Heart right ventricle (tissue), 16 donors: ENCODE measurements around the gene LHX3. TPM values are rescaled to one million over a fixed set of nuclear protein-coding genes. Genes with fewer than 3 reads are reported as not detected.

Source experiments
- ATAC-seq, 8 donors: fragments of 200-7000 bp; cut with Tn5 transposase; one replicate each; pipeline ENCODE4 v1.9.1; 2020; ENCODE audit warnings: mild to moderate bottlenecking in 8 of 8, moderate library complexity in 8 of 8, moderate number of reproducible peaks in 1 of 8
- DNase-seq, 2 donors: peaks; one replicate each; pipeline ENCODE4 v3.0.0-alpha.2; 2020
- H3K27ac ChIP-seq, 10 donors: fragments of 200-600 bp; sonication (generic) in 2 of 10; one replicate each; pipeline versions ENCODE4 v1.5.0 to v1.8.0; 2020 to 2022; ENCODE audit warnings: mild to moderate bottlenecking in 3 of 10
- H3K27me3 ChIP-seq, 7 donors: fragments of 200-600 bp; one replicate each; pipeline ENCODE4 v1.8.0; 2021 to 2022; ENCODE audit warnings: mild to moderate bottlenecking in 2 of 7
- H3K36me3 ChIP-seq, 9 donors: fragments of 200-600 bp; sonication (generic) in 1 of 9; one replicate each; pipeline versions ENCODE4 v1.5.0 to v1.8.0; 2020 to 2022; ENCODE audit warnings: mild to moderate bottlenecking in 2 of 9
- H3K4me1 ChIP-seq, 9 donors: fragments of 200-600 bp; sonication (generic) in 1 of 9; one replicate each; pipeline versions ENCODE4 v1.5.0 to v1.8.0; 2020 to 2022; ENCODE audit warnings: mild to moderate bottlenecking in 4 of 9
- H3K4me3 ChIP-seq, 10 donors: fragments of 200-600 bp; sonication (generic) in 2 of 10; one replicate each; pipeline versions ENCODE4 v1.5.0 to v1.8.0; 2020 to 2022; ENCODE audit warnings: mild to moderate bottlenecking in 7 of 10, moderate library complexity in 2 of 10
- H3K9me3 ChIP-seq, 11 donors: fragments of 200-600 bp in 10 of 11; sonication (generic) in 2 of 11; one replicate each; pipeline versions ENCODE4 v1.5.0 to v1.8.0; 2013 to 2022; ENCODE audit warnings: mild to moderate bottlenecking in 2 of 11, control low read depth in 1 of 11, moderate library complexity in 1 of 11
- CTCF ChIP-seq, 9 donors: fragments of 200-600 bp; sonication (generic) in 2 of 9; IDR thresholded peaks; one replicate each; pipeline versions ENCODE4 v1.5.0 to v1.8.0; 2021 to 2022; ENCODE audit warnings: antibody characterized with exemption in 9 of 9, mild to moderate bottlenecking in 5 of 9, moderate library complexity in 1 of 9
- whole genome bisulfite sequencing, 2 donors: extraction: QIAGEN DNeasy Blood & Tissue Kit; methylation state at CpG; one replicate each; pipeline ENCODE4 v1.1.7; 2013; ENCODE audit warnings: inconsistent platforms in 1 of 2; 5-methylcytosine and 5-hydroxymethylcytosine counted together
- intact Hi-C, 10 donors: fragments of 100-400 bp; cut with DNase I; formaldehyde crosslinking; loops; one replicate each; pipeline versions ENCODE4 v1.11.1 to v1.14.2; 2022
- polyA plus RNA-seq, 2 donors: library from polyadenylated mRNA; stranded (reverse); fragments of 200-250 nt; gene quantifications; one replicate each; pipeline ENCODE4 v1.2.3, GENCODE V29; 2013
- total RNA-seq, 10 donors: library from RNA; stranded (reverse); fragmentation: NEBNext Ultra II Directional in 3 of 10; extraction: Animal tissue kit (Norgen Biotek cat#: 25700) in 3 of 10; gene quantifications; one replicate each; pipeline versions ENCODE4 v1.2.1 to v1.2.4, GENCODE V29; 2021 to 2023
- donor health status: Arrhythmogenic right ventricular cardiomyopathy.
- donor health status: ischemic (EF 13 %, LVEDD 7.1; RV severe dilation, severe dysfunction).
- donor health status: healthy with polysubstance abuse.
- donor health status: DM: no; HTN: yes; CAD: no.
- donor health status: DM: no; HTN: no; CAD: no.
- donor health status: ischemic (EF 25% LVEDD 6.9; RV normal size, moderate dysfunction).
- donor health status: ischemic (EF 25% LVEDD 5.7; RV mildly dilated, moderate dysfunction).
- donor health status: healthy.
- donor health status: DM: yes; HTN: yes; CAD: no.
- donor health status: Ischemic cardiomyopathy.
- donor health status: ischemic (EF 35%, LVEDD 5.7; RV mildly dilated, moderate dysfunction).
- donor health status: nonischemic (EF 11% LVEDD 7.7; RV severe dilation, severe dysfunction).
- donor health status: DM: yes; HTN: yes; CAD: no.
- donor health status: PGD.
- donor health status: ischemic (EF 29% LVEDD 5.4; RV normal size, mild dysfunction).
- donor health status: nonischemic (EF 23%, LVEDD 6.1; RV moderate dilation, normal function).

Gene LHX3
- total and polyA plus RNA-seq, 12 donors = not detected

- WGBS, 2 donors = 87 to 89% methylated on average over 14 of the region's 14 CpGs
- no peak for TF ChIP-seq CTCF (IDR thresholded peaks at IDR 0.05)
- Histone ChIP-seq H3K9me3 (no peaks in the 10 kb centered on the region), H3K27me3 (peaks cover 6 to 55% (median 47%) of the 10 kb centered on the region in 7 donors), H3K4me3 (no peak overlapping the region), H3K36me3 (no peaks in the 10 kb centered on the region), H3K27ac (no peak overlapping the region), H3K4me1 (no peaks in the 10 kb centered on the region)
- DNase-seq (no peak), ATAC-seq (no peak)
- intact Hi-C loops = loop anchor here in 1 of 10 donors (10.0 kb wide), 1 partner anchor 136 kb away; no protein-coding TSS in a partner anchor
Observed at GRCh38 chr9:136148766-136149165, 56.2 kb downstream of the LHX3 start.

GRCh38 chr9:136147890-136148714 is 56.8 kb downstream of the LHX3 start:
- ATAC-seq = no peak
- no peak overlapping the region for H3K4me3 ChIP-seq
- WGBS, 2 donors = 30 to 32% methylated on average over 35 of the region's 35 CpGs
- no peak for DNase-seq
- no peak overlapping the region for H3K27ac ChIP-seq
- no peak for TF ChIP-seq CTCF (IDR thresholded peaks at IDR 0.05)
- no peaks in the 10 kb centered on the region for H3K9me3 ChIP-seq
- H3K27me3 ChIP-seq = peaks cover 13 to 62% (median 54%) of the 10 kb centered on the region in 7 donors
- intact Hi-C loops = loop anchor here in 1 of 10 donors (10.0 kb wide), 1 partner anchor 137 kb away; no protein-coding TSS in a partner anchor
- H3K4me1 ChIP-seq = peaks cover 0 to 5% (median 0%) of the 10 kb centered on the region in 9 donors
- no peaks in the 10 kb centered on the region for H3K36me3 ChIP-seq

GRCh38 chr9:136147038-136147889 is 57.7 kb downstream of the LHX3 start:
- Histone ChIP-seq H3K9me3 (no peaks in the 10 kb centered on the region), H3K4me1 (peaks cover 0 to 6% (median 0%) of the 10 kb centered on the region in 9 donors), H3K36me3 (no peaks in the 10 kb centered on the region), H3K4me3 (no peak overlapping the region), H3K27ac (no peak overlapping the region), H3K27me3 (peaks cover 13 to 66% (median 59%) of the 10 kb centered on the region in 7 donors)
- intact Hi-C loops = loop anchor here in 1 of 10 donors (10.0 kb wide), 1 partner anchor 138 kb away; no protein-coding TSS in a partner anchor
- ATAC-seq (no peak), DNase-seq (no peak)
- no peak for TF ChIP-seq CTCF (IDR thresholded peaks at IDR 0.05)
- 65 to 70% methylated on average over 22 of the region's 22 CpGs for WGBS, 2 donors

Other genes starting within 250 kb of the LHX3 start
- 100 to 1,000 TPM in 2 of 10 donors, 10 to 100 TPM in 8; 73.8 to 138 (median 85.4) TPM for gene UBAC1, start 243.8 kb downstream of the LHX3 start, total RNA-seq
- 100 to 1,000 TPM in 1 of 2 donors, 10 to 100 TPM in 1; 83.8 to 172 TPM for gene UBAC1, start 243.8 kb downstream of the LHX3 start, polyA plus RNA-seq
- gene NACC2, start 109.8 kb downstream of the LHX3 start, total RNA-seq = 10 to 100 TPM; 32.0 to 55.1 (median 41.1) TPM
- gene NACC2, start 109.8 kb downstream of the LHX3 start, polyA plus RNA-seq = 10 to 100 TPM; 15.6 to 16.5 TPM
- gene TMEM250, start 86.3 kb downstream of the LHX3 start, total RNA-seq = 10 to 100 TPM; 12.7 to 24.3 (median 15.4) TPM
- 10 to 100 TPM in 1 of 2 donors, 1 to 10 TPM in 1; 9.7 to 26.4 TPM for gene TMEM250, start 86.3 kb downstream of the LHX3 start, polyA plus RNA-seq
- gene QSOX2, start 40.7 kb upstream of the LHX3 start, total RNA-seq = 1 to 10 TPM; 4.6 to 9.1 (median 7.7) TPM
- gene QSOX2, start 40.7 kb upstream of the LHX3 start, polyA plus RNA-seq = 1 to 10 TPM; 5.6 to 8.6 TPM
- under 1 TPM in 3 of 10 donors, not detected in 7; 0.02 to 0.04 (median 0.03) TPM for gene CCDC187, start 99.0 kb upstream of the LHX3 start, total RNA-seq
- under 1 TPM in 1 of 2 donors, not detected in 1; 0.07 TPM for gene CCDC187, start 99.0 kb upstream of the LHX3 start, polyA plus RNA-seq
- gene GPSM1, start 122.4 kb upstream of the LHX3 start, total RNA-seq = 10 to 100 TPM; 19.4 to 50.2 (median 24.8) TPM
- 10 to 100 TPM; 26.2 to 87.8 TPM for gene GPSM1, start 122.4 kb upstream of the LHX3 start, polyA plus RNA-seq
- gene DNLZ, start 158.6 kb upstream of the LHX3 start, total RNA-seq = 10 to 100 TPM; 23.3 to 39.5 (median 30.7) TPM
- 10 to 100 TPM; 37.0 to 49.2 TPM for gene DNLZ, start 158.6 kb upstream of the LHX3 start, polyA plus RNA-seq
- gene CARD9, start 168.5 kb upstream of the LHX3 start, total RNA-seq = 1 to 10 TPM in 5 of 10 donors, under 1 TPM in 4, not detected in 1; 0.21 to 2.0 (median 1.1) TPM
- 1 to 10 TPM; 1.3 to 1.6 TPM for gene CARD9, start 168.5 kb upstream of the LHX3 start, polyA plus RNA-seq
- 1 to 10 TPM; 3.4 to 6.1 (median 4.7) TPM for gene SNAPC4, start 195.0 kb upstream of the LHX3 start, total RNA-seq
- gene SNAPC4, start 195.0 kb upstream of the LHX3 start, polyA plus RNA-seq = 1 to 10 TPM; 3.0 to 8.3 TPM
- gene ENTR1, start 205.5 kb upstream of the LHX3 start, total RNA-seq = 10 to 100 TPM; 11.5 to 26.9 (median 14.9) TPM
- gene ENTR1, start 205.5 kb upstream of the LHX3 start, polyA plus RNA-seq = 10 to 100 TPM; 21.4 to 23.7 TPM
- 10 to 100 TPM; 59.3 to 85.2 (median 75.4) TPM for gene PMPCA, start 205.5 kb upstream of the LHX3 start, total RNA-seq
- 10 to 100 TPM; 63.5 to 77.2 TPM for gene PMPCA, start 205.5 kb upstream of the LHX3 start, polyA plus RNA-seq
- 10 to 100 TPM in 3 of 10 donors, 1 to 10 TPM in 7; 7.4 to 12.5 (median 9.3) TPM for gene INPP5E, start 234.7 kb upstream of the LHX3 start, total RNA-seq
- gene INPP5E, start 234.7 kb upstream of the LHX3 start, polyA plus RNA-seq = 10 to 100 TPM in 1 of 2 donors, 1 to 10 TPM in 1; 6.6 to 16.8 TPM